ENCODE data around the gene CCDC154. TPM values are rescaled to one million over a fixed set of nuclear protein-coding genes. Genes with fewer than 3 reads are reported as not detected.

Gene CCDC154
- polyA plus RNA-seq, 1 donor = 2.9 TPM

GRCh38 chr16:1398826-1399581, 45.4 kb downstream of the CCDC154 start:
- Histone ChIP-seq H3K36me3 (ENCODE audit: control insufficient read depth, insufficient read depth, low read length) (peaks cover 62% of the 10 kb centered on the region), H3K27me3 (ENCODE audit: control insufficient read depth, insufficient read depth, low read length) (no peaks in the 10 kb centered on the region), H3K4me1 (ENCODE audit: control insufficient read depth, insufficient read depth, low read length) (no peaks in the 10 kb centered on the region), H3K9me3 (ENCODE audit: control insufficient read depth, low read depth, low read length) (no peaks in the 10 kb centered on the region), H3K4me3 (ENCODE audit: low read length) (no peak overlapping the region), H3K27ac (ENCODE audit: low read length) (no peak overlapping the region)
- WGBS (ENCODE audit: insufficient coverage, low lambda C conversion rate) = no CpG with 5 or more reads among the region's 38 CpGs
- DNase-seq = no peak

DNA sequence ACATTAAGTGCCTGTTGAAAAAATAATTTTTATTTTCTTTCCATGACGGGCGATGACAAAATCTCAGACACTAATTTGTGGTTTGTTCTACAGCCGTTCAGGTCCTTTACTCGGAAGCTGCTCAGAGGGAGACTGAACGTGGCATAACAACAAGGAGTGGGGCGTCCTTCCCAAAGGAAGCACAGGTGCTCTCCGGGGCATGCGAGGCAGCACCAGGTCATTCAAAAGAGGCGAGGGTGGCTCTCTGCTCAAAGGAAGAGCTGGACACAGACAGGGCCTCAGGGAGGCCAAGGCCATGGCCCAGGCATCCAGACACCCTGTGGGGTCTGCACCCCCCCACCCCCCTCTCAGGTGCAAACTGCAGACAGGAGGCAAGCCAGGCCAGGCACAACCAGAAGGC, 46.0 kb downstream of the CCDC154 start:
- Histone ChIP-seq H3K36me3 (ENCODE audit: control insufficient read depth, insufficient read depth, low read length) (peaks cover 64% of the 10 kb centered on the region), H3K9me3 (ENCODE audit: control insufficient read depth, low read depth, low read length) (no peaks in the 10 kb centered on the region), H3K4me3 (ENCODE audit: low read length) (no peak overlapping the region), H3K27ac (ENCODE audit: low read length) (no peak overlapping the region), H3K27me3 (ENCODE audit: control insufficient read depth, insufficient read depth, low read length) (no peaks in the 10 kb centered on the region), H3K4me1 (ENCODE audit: control insufficient read depth, insufficient read depth, low read length) (no peaks in the 10 kb centered on the region)
- no CpG with 5 or more reads among the region's 9 CpGs for WGBS (ENCODE audit: insufficient coverage, low lambda C conversion rate)
- no peak for DNase-seq

DNA sequence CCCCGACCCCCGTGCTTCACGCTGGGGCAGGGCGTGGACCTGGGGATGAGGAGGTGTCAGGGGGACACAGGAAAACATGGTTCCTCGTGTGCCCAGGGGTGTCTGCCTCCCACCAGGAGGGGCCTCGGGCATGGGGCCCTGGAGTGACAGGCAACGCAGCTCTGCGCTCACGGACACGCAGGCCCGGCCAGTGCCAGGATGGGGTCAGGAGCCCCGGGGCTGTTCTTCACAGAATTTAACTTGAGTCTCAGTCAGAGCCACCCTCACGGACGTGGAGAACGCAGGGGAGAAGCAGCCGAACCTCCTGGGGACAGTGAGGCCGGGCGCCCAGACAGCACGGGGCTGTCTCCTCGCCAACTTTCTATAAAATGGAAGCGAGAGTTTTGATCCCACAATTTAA, 46.6 kb downstream of the CCDC154 start:
- peaks cover 66% of the 10 kb centered on the region for H3K36me3 ChIP-seq (ENCODE audit: control insufficient read depth, insufficient read depth, low read length)
- no peaks in the 10 kb centered on the region for H3K4me1 ChIP-seq (ENCODE audit: control insufficient read depth, insufficient read depth, low read length)
- no CpG with 5 or more reads among the region's 21 CpGs for WGBS (ENCODE audit: insufficient coverage, low lambda C conversion rate)
- no peak overlapping the region for H3K27ac ChIP-seq (ENCODE audit: low read length)
- no peaks in the 10 kb centered on the region for H3K9me3 ChIP-seq (ENCODE audit: control insufficient read depth, low read depth, low read length)
- DNase-seq = no peak
- no peaks in the 10 kb centered on the region for H3K27me3 ChIP-seq (ENCODE audit: control insufficient read depth, insufficient read depth, low read length)
- H3K4me3 ChIP-seq (ENCODE audit: low read length) = no peak overlapping the region

DNA sequence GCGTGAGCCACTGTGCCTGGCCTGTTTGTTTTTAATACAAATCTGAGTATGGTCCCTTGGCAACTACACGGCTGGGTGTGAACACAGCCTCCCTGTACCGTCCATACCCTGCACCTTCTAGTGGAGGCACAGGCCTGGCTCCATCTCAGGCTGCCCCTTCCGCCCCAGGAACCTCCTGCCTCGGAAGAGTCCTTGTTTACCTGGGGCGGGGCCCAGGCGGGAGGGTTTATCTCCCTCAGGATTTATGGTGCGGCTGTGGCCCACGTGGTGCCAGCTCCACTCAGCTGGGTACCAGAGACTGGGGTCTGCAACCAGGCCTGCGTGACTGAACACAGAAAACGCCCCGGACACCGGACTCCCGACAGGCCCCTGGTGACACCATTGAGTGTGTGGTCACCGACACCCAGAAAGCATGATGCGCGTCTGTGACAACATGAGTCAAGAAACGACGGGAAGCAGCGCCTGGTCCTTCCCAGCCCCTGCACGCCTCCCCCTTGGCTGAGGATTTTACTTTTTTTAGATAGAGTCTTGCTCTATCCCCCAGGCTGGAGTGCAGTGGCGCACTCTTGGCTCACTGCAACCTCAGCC, 48.8 kb downstream of the CCDC154 start:
- H3K4me1 ChIP-seq (ENCODE audit: control insufficient read depth, insufficient read depth, low read length) = no peaks in the 10 kb centered on the region
- no peak overlapping the region for H3K27ac ChIP-seq (ENCODE audit: low read length)
- H3K4me3 ChIP-seq (ENCODE audit: low read length) = no peak overlapping the region
- no peaks in the 10 kb centered on the region for H3K27me3 ChIP-seq (ENCODE audit: control insufficient read depth, insufficient read depth, low read length)
- H3K36me3 ChIP-seq (ENCODE audit: control insufficient read depth, insufficient read depth, low read length) = peaks cover 64% of the 10 kb centered on the region
- DNase-seq = peak in 1 of 2 donors; percentile 20
- whole genome bisulfite sequencing (ENCODE audit: insufficient coverage, low lambda C conversion rate) = no CpG with 5 or more reads among the region's 22 CpGs
- no peaks in the 10 kb centered on the region for H3K9me3 ChIP-seq (ENCODE audit: control insufficient read depth, low read depth, low read length)

- Histone ChIP-seq H3K9me3 (ENCODE audit: control insufficient read depth, low read depth, low read length) (no peaks in the 10 kb centered on the region), H3K4me3 (ENCODE audit: low read length) (no peak overlapping the region), H3K27ac (ENCODE audit: low read length) (no peak overlapping the region), H3K27me3 (ENCODE audit: control insufficient read depth, insufficient read depth, low read length) (no peaks in the 10 kb centered on the region), H3K36me3 (ENCODE audit: control insufficient read depth, insufficient read depth, low read length) (peaks cover 67% of the 10 kb centered on the region), H3K4me1 (ENCODE audit: control insufficient read depth, insufficient read depth, low read length) (no peaks in the 10 kb centered on the region)
- no peak for DNase-seq
- WGBS (ENCODE audit: insufficient coverage, low lambda C conversion rate) = no CpG with 5 or more reads among the region's 19 CpGs
These were observed 49.9 kb downstream of the CCDC154 start for GRCh38 chr16:1394367-1394951.

DNA sequence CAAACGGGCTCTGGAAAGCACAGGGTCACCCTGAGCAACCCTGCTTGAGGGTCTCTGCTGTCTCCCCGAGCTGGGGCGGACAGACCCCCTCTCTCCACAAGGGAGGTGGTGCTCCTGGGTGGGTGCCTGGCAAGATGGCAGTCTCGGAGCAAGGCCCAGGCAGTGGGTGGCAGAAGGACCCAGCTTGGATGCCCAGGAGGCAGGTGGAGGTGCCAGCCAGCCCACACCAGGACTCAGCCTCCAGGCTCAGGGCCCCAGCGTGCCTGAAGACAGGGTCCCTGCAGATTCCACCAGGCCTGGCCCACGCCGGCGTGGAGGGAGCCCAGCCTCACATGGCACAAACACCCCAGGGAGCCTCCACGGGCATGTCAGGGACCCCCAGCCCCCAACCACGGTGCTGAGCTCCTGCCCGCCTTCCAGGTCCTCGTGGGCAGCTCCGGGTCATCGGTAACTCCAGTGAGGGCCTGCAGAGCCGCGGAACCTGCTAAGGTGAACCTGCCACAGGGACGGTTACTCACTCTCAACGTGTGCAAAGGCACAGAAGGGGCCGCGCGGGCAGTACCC, 50.7 kb downstream of the CCDC154 start:
- Histone ChIP-seq H3K36me3 (ENCODE audit: control insufficient read depth, insufficient read depth, low read length) (peaks cover 65% of the 10 kb centered on the region), H3K4me3 (ENCODE audit: low read length) (no peak overlapping the region), H3K27me3 (ENCODE audit: control insufficient read depth, insufficient read depth, low read length) (no peaks in the 10 kb centered on the region), H3K9me3 (ENCODE audit: control insufficient read depth, low read depth, low read length) (no peaks in the 10 kb centered on the region), H3K27ac (ENCODE audit: low read length) (no peak overlapping the region), H3K4me1 (ENCODE audit: control insufficient read depth, insufficient read depth, low read length) (no peaks in the 10 kb centered on the region)
- no CpG with 5 or more reads among the region's 21 CpGs for WGBS (ENCODE audit: insufficient coverage, low lambda C conversion rate)
- no peak for DNase-seq

DNA sequence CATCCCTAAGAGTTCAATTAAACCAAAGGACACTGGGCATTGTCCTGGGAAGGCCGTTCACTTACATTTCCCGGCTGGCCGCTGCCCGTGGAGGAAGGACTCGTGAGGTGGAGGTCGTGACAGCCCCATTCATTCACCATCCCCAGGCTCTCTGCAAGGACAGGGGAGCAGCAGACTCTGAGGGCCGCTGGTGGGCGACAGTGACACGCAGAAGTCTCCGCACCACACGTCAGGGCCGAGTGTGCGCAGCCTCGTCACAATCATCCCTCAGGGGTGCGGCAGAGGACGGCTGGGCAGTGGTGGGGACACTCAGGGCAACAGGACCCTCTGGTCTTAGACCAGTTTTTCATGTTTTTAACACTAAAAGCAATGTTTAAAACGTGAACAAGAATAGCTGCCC, 51.5 kb downstream of the CCDC154 start:
- Histone ChIP-seq H3K36me3 (ENCODE audit: control insufficient read depth, insufficient read depth, low read length) (peaks cover 62% of the 10 kb centered on the region), H3K4me3 (ENCODE audit: low read length) (no peak overlapping the region), H3K9me3 (ENCODE audit: control insufficient read depth, low read depth, low read length) (no peaks in the 10 kb centered on the region), H3K27me3 (ENCODE audit: control insufficient read depth, insufficient read depth, low read length) (no peaks in the 10 kb centered on the region), H3K4me1 (ENCODE audit: control insufficient read depth, insufficient read depth, low read length) (no peaks in the 10 kb centered on the region), H3K27ac (ENCODE audit: low read length) (no peak overlapping the region)
- DNase-seq = no peak
- WGBS (ENCODE audit: insufficient coverage, low lambda C conversion rate) = 90% methylated on average over 2 of the region's 17 CpGs

- no peak overlapping the region for H3K4me3 ChIP-seq (ENCODE audit: low read length)
- no peaks in the 10 kb centered on the region for H3K27me3 ChIP-seq (ENCODE audit: control insufficient read depth, insufficient read depth, low read length)
- no peaks in the 10 kb centered on the region for H3K9me3 ChIP-seq (ENCODE audit: control insufficient read depth, low read depth, low read length)
- H3K4me1 ChIP-seq (ENCODE audit: control insufficient read depth, insufficient read depth, low read length) = no peaks in the 10 kb centered on the region
- DNase-seq = no peak
- no peak overlapping the region for H3K27ac ChIP-seq (ENCODE audit: low read length)
- H3K36me3 ChIP-seq (ENCODE audit: control insufficient read depth, insufficient read depth, low read length) = peaks cover 57% of the 10 kb centered on the region
- 100% methylated on average over 2 of the region's 28 CpGs for WGBS (ENCODE audit: insufficient coverage, low lambda C conversion rate)
These were observed 54.0 kb downstream of the CCDC154 start for GRCh38 chr16:1390239-1390779.

- no peak overlapping the region for H3K27ac ChIP-seq (ENCODE audit: low read length)
- H3K9me3 ChIP-seq (ENCODE audit: control insufficient read depth, low read depth, low read length) = no peaks in the 10 kb centered on the region
- no peaks in the 10 kb centered on the region for H3K4me1 ChIP-seq (ENCODE audit: control insufficient read depth, insufficient read depth, low read length)
- no peak overlapping the region for H3K4me3 ChIP-seq (ENCODE audit: low read length)
- H3K27me3 ChIP-seq (ENCODE audit: control insufficient read depth, insufficient read depth, low read length) = no peaks in the 10 kb centered on the region
- no peak for DNase-seq
- no CpG with 5 or more reads among the region's 7 CpGs for WGBS (ENCODE audit: insufficient coverage, low lambda C conversion rate)
- H3K36me3 ChIP-seq (ENCODE audit: control insufficient read depth, insufficient read depth, low read length) = peaks cover 60% of the 10 kb centered on the region
These were observed 54.6 kb downstream of the CCDC154 start for GRCh38 chr16:1389762-1390161.

DNA sequence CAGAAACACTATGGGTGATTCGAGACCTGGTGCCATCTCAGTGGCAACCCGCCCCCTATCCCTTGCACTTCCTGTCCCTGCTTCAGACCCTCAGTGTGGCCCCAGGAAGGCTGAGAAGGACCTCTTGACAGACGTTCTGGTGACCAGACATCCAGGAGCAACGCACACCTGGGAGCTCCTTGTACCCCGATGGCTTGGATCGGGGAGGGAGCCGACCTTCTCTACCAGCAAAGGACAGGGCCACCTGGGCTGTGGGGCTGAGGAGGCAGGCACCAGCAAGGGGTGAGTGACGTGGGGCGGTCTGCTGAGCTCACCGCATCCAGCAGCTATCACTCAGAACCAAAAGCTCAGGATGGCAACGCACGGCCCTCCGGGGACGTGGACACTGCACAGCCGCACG, 57.0 kb downstream of the CCDC154 start:
- Histone ChIP-seq H3K27me3 (ENCODE audit: control insufficient read depth, insufficient read depth, low read length) (no peaks in the 10 kb centered on the region), H3K9me3 (ENCODE audit: control insufficient read depth, low read depth, low read length) (no peaks in the 10 kb centered on the region), H3K4me1 (ENCODE audit: control insufficient read depth, insufficient read depth, low read length) (no peaks in the 10 kb centered on the region), H3K36me3 (ENCODE audit: control insufficient read depth, insufficient read depth, low read length) (peaks cover 43% of the 10 kb centered on the region), H3K27ac (ENCODE audit: low read length) (no peak overlapping the region), H3K4me3 (ENCODE audit: low read length) (no peak overlapping the region)
- no CpG with 5 or more reads among the region's 16 CpGs for WGBS (ENCODE audit: insufficient coverage, low lambda C conversion rate)
- DNase-seq = no peak

Measured in large intestine (tissue), 3 donors.